ENCODE results near the gene MLPH.

DNA sequence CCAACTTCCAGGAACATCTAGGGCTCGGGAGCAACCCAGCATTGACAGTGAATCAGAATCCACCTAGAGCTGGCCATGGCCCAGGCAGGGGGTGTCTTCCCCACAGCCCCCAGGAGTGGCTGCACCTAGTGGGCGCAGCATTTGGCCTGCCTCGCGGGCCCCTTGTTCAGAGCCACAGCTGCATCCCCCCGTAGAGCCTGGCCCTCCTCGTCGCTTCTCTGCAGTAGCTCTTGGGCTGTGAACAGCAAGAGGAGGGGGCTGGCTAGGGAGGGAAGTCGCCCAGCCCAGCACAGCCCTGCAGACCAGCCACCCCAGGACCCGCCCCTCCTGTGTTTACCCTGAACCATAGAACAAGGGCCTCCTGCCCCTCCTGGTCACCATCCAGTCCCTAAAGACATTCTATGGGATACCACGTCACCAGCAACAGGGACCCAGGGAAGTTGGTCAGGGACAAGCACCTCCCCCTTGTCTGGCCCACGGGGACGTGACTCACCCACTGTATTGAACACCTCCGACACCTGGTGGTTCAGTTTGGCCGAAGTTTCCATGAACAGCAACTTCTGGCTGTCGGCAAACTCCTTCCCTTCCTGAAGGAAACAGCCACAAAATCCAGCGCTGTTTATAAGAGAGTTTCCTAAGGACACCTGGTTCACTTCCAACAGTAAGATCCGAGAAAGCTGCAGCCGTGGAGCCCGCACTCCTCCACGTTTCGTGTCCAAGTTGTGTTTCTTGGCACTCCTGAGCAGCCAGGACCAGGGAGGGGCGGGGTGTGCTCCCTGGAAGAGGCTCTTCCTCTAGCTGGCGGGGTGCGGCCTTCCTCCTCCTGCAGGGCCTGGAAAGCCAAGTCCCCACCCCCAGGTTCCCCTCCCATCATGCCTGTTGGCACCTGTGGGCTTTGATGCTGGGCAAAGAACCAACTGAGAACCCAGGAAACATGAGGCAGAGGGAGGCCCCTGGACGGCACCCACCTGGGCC is 88.1 kb downstream of the MLPH start:
- TF ChIP-seq EZH2phosphoT487 (conservative IDR thresholded peaks at IDR 0.05; ENCODE audit: low read length) = no peak
- TF ChIP-seq, protein P1, sequence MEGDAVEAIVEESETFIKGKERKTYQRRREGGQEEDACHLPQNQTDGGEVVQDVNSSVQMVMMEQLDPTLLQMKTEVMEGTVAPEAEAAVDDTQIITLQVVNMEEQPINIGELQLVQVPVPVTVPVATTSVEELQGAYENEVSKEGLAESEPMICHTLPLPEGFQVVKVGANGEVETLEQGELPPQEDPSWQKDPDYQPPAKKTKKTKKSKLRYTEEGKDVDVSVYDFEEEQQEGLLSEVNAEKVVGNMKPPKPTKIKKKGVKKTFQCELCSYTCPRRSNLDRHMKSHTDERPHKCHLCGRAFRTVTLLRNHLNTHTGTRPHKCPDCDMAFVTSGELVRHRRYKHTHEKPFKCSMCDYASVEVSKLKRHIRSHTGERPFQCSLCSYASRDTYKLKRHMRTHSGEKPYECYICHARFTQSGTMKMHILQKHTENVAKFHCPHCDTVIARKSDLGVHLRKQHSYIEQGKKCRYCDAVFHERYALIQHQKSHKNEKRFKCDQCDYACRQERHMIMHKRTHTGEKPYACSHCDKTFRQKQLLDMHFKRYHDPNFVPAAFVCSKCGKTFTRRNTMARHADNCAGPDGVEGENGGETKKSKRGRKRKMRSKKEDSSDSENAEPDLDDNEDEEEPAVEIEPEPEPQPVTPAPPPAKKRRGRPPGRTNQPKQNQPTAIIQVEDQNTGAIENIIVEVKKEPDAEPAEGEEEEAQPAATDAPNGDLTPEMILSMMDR (IDR thresholded peaks at IDR 0.05; ENCODE audit: insufficient read depth, low read length, poor library complexity, severe bottlenecking) = no peak
